HCT116 (cell line): Measurements from ENCODE around the gene EPG5. TPM values are rescaled to one million over a fixed set of nuclear protein-coding genes. Genes with fewer than 3 reads are reported as not detected.
A peak's percentile ranks its signal among the peaks of the same experiment; 100 is the strongest.
"Not testable (repeated sequence)": the region's sequence is repeated elsewhere in the genome, so short reads cannot be mapped to it uniquely, and the experiment has no call there.

Source experiments
- ATAC-seq: fragments of 200-7000 bp; cut with Tn5 transposase; 2 replicates; pipeline ENCODE4 v1.9.1; 2020; ENCODE audit warnings: mild to moderate bottlenecking, moderate library complexity
- BruUV-seq: library from RNA; stranded (reverse); fragments of 400-500 nt; replicated peaks from 2 replicates; lab custom pipeline; 2021; lab: Mats Ljungman, UMichigan
- CTCF ChIA-PET: fragments of 300-600 bp; sonication (Branson Sonifier 250); formaldehyde crosslinking; loops from one replicate; lab custom pipeline; 2021; ENCODE audit warnings: antibody characterized with exemption; lab: Charles Lee
- POLR2A ChIA-PET: fragments of 300-600, 350-600 bp; sonication (Branson Sonifier 250); formaldehyde crosslinking; loops from one replicate; lab custom pipeline; 2021; ENCODE audit warnings: antibody characterized with exemption; lab: Charles Lee
- RAD21 ChIA-PET, 2 experiments: fragments of 300-600 bp; sonication (Branson Sonifier 250); formaldehyde crosslinking; loops; one replicate each; lab custom pipeline; 2023; ENCODE audit warnings: low total read pairs in 2 of 2; ENCODE audit not compliant: uncharacterized antibody in 2 of 2, unreplicated experiment in 2 of 2, low non-redundant PET in 1 of 2; lab: Charles Lee
- DNase-seq: peaks from one replicate; pipeline ENCODE4 v3.0.0-alpha.2; 2010; ENCODE audit warnings: low read depth, low spot score
- H2AFZ ChIP-seq: fragments of 200-600 bp; shearing (Covaris generic), sonication (generic); 2 replicates; pipeline ENCODE4 v1.6.1; 2017; ENCODE audit warnings: low read depth, mixed run types, mixed read lengths, antibody characterized with exemption, low read length; ENCODE audit not compliant: poor library complexity, severe bottlenecking
- H3K27ac ChIP-seq: 2 replicates; pipeline ENCODE4 v1.5.1; 2012; ENCODE audit warnings: low read depth, low read length
- H3K27me3 ChIP-seq: fragments of 200-600 bp; sonication (generic); 2 replicates; pipeline ENCODE4 v1.6.1; 2016; ENCODE audit warnings: mixed run types, low read length, mixed read lengths; ENCODE audit not compliant: insufficient read depth
- H3K36me3 ChIP-seq, 2 experiments: fragments of 200-500 bp in 1 of 2; fragments of 200-600 bp in 1 of 2; sonication (Bioruptor generic) in 1 of 2; sonication (generic) in 1 of 2; 2 replicates each; pipeline versions ENCODE4 v1.5.1 to v1.6.1; 2014 to 2016; ENCODE audit warnings: low read length in 2 of 2, inconsistent platforms in 1 of 2, mixed read lengths in 1 of 2, mixed run types in 1 of 2; ENCODE audit not compliant: insufficient read depth in 2 of 2, control insufficient read depth in 1 of 2
- H3K4me1 ChIP-seq, 2 experiments: fragments of 200-600 bp in 1 of 2; sonication (generic) in 1 of 2; 2 replicates each; pipeline versions ENCODE4 v1.5.1 to v1.6.1; 2012 to 2017; ENCODE audit warnings: low read length in 2 of 2, inconsistent platforms in 1 of 2, mild to moderate bottlenecking in 1 of 2, mixed read lengths in 1 of 2, mixed run types in 1 of 2, moderate library complexity in 1 of 2; ENCODE audit not compliant: insufficient read depth in 2 of 2, control insufficient read depth in 1 of 2
- H3K4me2 ChIP-seq: fragments of 200-600 bp; sonication (generic); 2 replicates; pipeline ENCODE4 v1.6.1; 2017; ENCODE audit warnings: mixed run types, low read length, mixed read lengths
- H3K4me3 ChIP-seq, 2 experiments: fragments of 200-600 bp in 1 of 2; sonication (generic) in 1 of 2; replicated peaks in 1 of 2; 2 replicates each; pipeline ENCODE4 v1.5.1; 2011 to 2016; ENCODE audit warnings: low read length in 2 of 2, control low read depth in 1 of 2, low read depth in 1 of 2, mild to moderate bottlenecking in 1 of 2, mixed read lengths in 1 of 2, mixed run types in 1 of 2
- H3K79me2 ChIP-seq: fragments of 200-600 bp; sonication (generic); 2 replicates; pipeline ENCODE4 v1.6.1; 2017; ENCODE audit warnings: mild to moderate bottlenecking, mixed run types, low read length, moderate library complexity, mixed read lengths; ENCODE audit not compliant: insufficient read depth
- H3K9ac ChIP-seq: fragments of 200-600 bp; sonication (generic); 2 replicates; pipeline ENCODE4 v1.6.1; 2016; ENCODE audit warnings: low read length, mixed read lengths
- H3K9me2 ChIP-seq: fragments of 200-600 bp; sonication (generic), shearing (Covaris generic); 2 replicates; pipeline ENCODE4 v1.6.1; 2017; ENCODE audit warnings: mixed run types, mild to moderate bottlenecking, moderate library complexity; ENCODE audit not compliant: insufficient read depth
- H3K9me3 ChIP-seq, 2 experiments: fragments of 200-500 bp in 1 of 2; fragments of 200-600 bp in 1 of 2; sonication (Bioruptor generic) in 1 of 2; sonication (generic) in 1 of 2; 2 replicates each; pipeline ENCODE4 v1.6.1; 2014 to 2017; ENCODE audit warnings: low read length in 2 of 2, mixed read lengths in 2 of 2, inconsistent platforms in 1 of 2, low read depth in 1 of 2, mild to moderate bottlenecking in 1 of 2, mixed run types in 1 of 2, moderate library complexity in 1 of 2; ENCODE audit not compliant: control insufficient read depth in 1 of 2, insufficient read depth in 1 of 2
- H4K20me1 ChIP-seq: fragments of 200-600 bp; sonication (generic), shearing (Covaris generic); 2 replicates; pipeline ENCODE4 v1.6.1; 2017; ENCODE audit warnings: mixed run types, mild to moderate bottlenecking, moderate library complexity; ENCODE audit not compliant: insufficient read depth
- EGR1 ChIP-seq: IDR thresholded peaks from 2 replicates; pipeline ENCODE4 v1.6.1; 2012; ENCODE audit warnings: low read depth
- ELF1 ChIP-seq: IDR thresholded peaks from 2 replicates; pipeline ENCODE4 v1.6.1; 2012; ENCODE audit warnings: low read depth, borderline replicate concordance
- EZH2 ChIP-seq: fragments of 200-600 bp; sonication (generic); IDR thresholded peaks from 2 replicates; pipeline ENCODE4 v1.6.1; 2017; ENCODE audit warnings: antibody characterized with exemption, mixed run types
- FOSL1 ChIP-seq: IDR thresholded peaks from 2 replicates; pipeline ENCODE4 v1.6.1; 2012; ENCODE audit warnings: low read depth
- POLR2A ChIP-seq: IDR thresholded peaks from 2 replicates; pipeline ENCODE4 v1.7.0; 2011; ENCODE audit warnings: borderline replicate concordance; ENCODE audit not compliant: insufficient read depth, insufficient read length; ENCODE audit errors: extremely low read depth
- SRF ChIP-seq: IDR thresholded peaks from 2 replicates; pipeline ENCODE4 v1.6.1; 2012; ENCODE audit warnings: low read depth
- YY1 ChIP-seq: IDR thresholded peaks from 2 replicates; pipeline ENCODE4 v1.6.1; 2011; ENCODE audit warnings: low read length, low read depth, moderate library complexity, mild to moderate bottlenecking; ENCODE audit not compliant: insufficient replicate concordance; ENCODE audit errors: extremely low read depth
- ZBTB33 ChIP-seq: IDR thresholded peaks from 2 replicates; pipeline ENCODE4 v1.6.1; 2011; ENCODE audit warnings: mild to moderate bottlenecking, low read length, moderate library complexity; ENCODE audit not compliant: insufficient replicate concordance; ENCODE audit errors: extremely low read depth
- intact Hi-C: fragments of 100-400 bp; cut with micrococcal nuclease; formaldehyde crosslinking; loops from 2 replicates; pipeline ENCODE4 v1.10.0; 2022
- total RNA-seq: library from RNA; stranded (reverse); gene quantifications from one replicate; pipeline ENCODE4 v1.2.1, GENCODE V29; 2021; ENCODE audit not compliant: unreplicated experiment

The EPG5 gene
- total RNA-seq, 1 experiment from 2014 or later: 12.9 TPM

GRCh38 chr18:45829855-45830254 lies 137.3 kb downstream of the EPG5 start:
- Histone ChIP-seq H3K9me3 (no peaks in the 10 kb centered on the region), H3K27ac (no peak overlapping the region), H3K4me3 (no peak overlapping the region), H3K9me2 (no peaks in the 10 kb centered on the region), H3K4me2 (no peak overlapping the region), H3K27me3 (no peaks in the 10 kb centered on the region), H3K79me2 (no peaks in the 10 kb centered on the region), H3K4me1 (peaks cover 0 to 21% of the 10 kb centered on the region in 2 experiments; a peak in 2 of 4 replicates)
- intact Hi-C loops: no loop called here
- ChIA-PET CTCF (interaction anchor here (1.3 kb wide), 1 partner anchor 51 kb away, joined by 3 read pairs; no protein-coding TSS in a partner anchor), POLR2A (no interaction called here), RAD21 (interaction anchor here in 1 of 2 experiments (0.6 kb wide), 1 partner anchor 27 kb away, joined by 4 read pairs; no protein-coding TSS in a partner anchor)
- no TSS peak for BruUV-seq
- no peak for DNase-seq
- no peak for TF ChIP-seq SRF
- TF ChIP-seq, all 23 proteins: peak for 0
- ATAC-seq: no peak
- H2AFZ ChIP-seq: no peak overlapping the region
- H3K36me3 ChIP-seq: no peaks in the 10 kb centered on the region
- no peaks in the 10 kb centered on the region for H4K20me1 ChIP-seq
- H3K9ac ChIP-seq: no peak overlapping the region

- Histone ChIP-seq H3K79me2 (no peaks in the 10 kb centered on the region), H3K36me3 (no peaks in the 10 kb centered on the region), H3K4me2 (peak overlapping the region; percentile 15), H2AFZ (no peak overlapping the region), H3K4me3 (no peak overlapping the region), H4K20me1 (no peaks in the 10 kb centered on the region), H3K4me1 (peaks cover 0 to 21% of the 10 kb centered on the region in 2 experiments; a peak in 2 of 4 replicates), H3K9me2 (no peaks in the 10 kb centered on the region), H3K9me3 (no peaks in the 10 kb centered on the region), H3K9ac (no peak overlapping the region), H3K27ac (no peak overlapping the region), H3K27me3 (no peaks in the 10 kb centered on the region)
- no TSS peak for BruUV-seq
- ATAC-seq: peak; percentile 63
- ChIA-PET RAD21 (no interaction called here), CTCF (interaction anchor here (1.3 kb wide), 1 partner anchor 51 kb away, joined by 3 read pairs; no protein-coding TSS in a partner anchor), POLR2A (interaction anchor here (0.6 kb wide), 1 partner anchor 64 kb away, joined by 3 read pairs; no protein-coding TSS in a partner anchor)
- TF ChIP-seq EZH2 (no peak), ELF1 (no peak), EGR1 (no peak), POLR2A (no peak), YY1 (no peak), SRF (no peak), FOSL1 (no peak), ZBTB33 (no peak)
- no peak for DNase-seq
- intact Hi-C loops: no loop called here
Measured at GRCh38 chr18:45828917-45829811, 138.0 kb downstream of the EPG5 start.

- H3K4me1 ChIP-seq: peaks cover 0 to 21% of the 10 kb centered on the region in 2 experiments; a peak in 2 of 4 replicates
- BruUV-seq, H3K9me2 ChIP-seq, RAD21 ChIA-PET, H3K4me2 ChIP-seq, H2AFZ ChIP-seq, intact Hi-C loops, H3K27ac ChIP-seq, H3K4me3 ChIP-seq, H3K9ac ChIP-seq, H4K20me1 ChIP-seq, POLR2A ChIA-PET, H3K27me3 ChIP-seq, H3K9me3 ChIP-seq, DNase-seq, ATAC-seq, CTCF ChIA-PET, H3K79me2 ChIP-seq, H3K36me3 ChIP-seq: not testable (repeated sequence)
Measured at GRCh38 chr18:45826716-45827115, 140.4 kb downstream of the EPG5 start.
